WTC11 (cell line): ENCODE data around the gene TAF11L10.
"Not testable (repeated sequence)": the region's sequence is repeated elsewhere in the genome, so short reads cannot be mapped to it uniquely, and the experiment has no call there.

ENCODE experiments used
- CREB1 ChIP-seq: sonication (generic); formaldehyde crosslinking; IDR thresholded peaks from 2 replicates; pipeline ENCODE4 v1.8.0; 2023; ENCODE audit warnings: mild to moderate bottlenecking, missing genetic modification reagents
- ELF4 ChIP-seq: sonication (generic); formaldehyde crosslinking; IDR thresholded peaks from 2 replicates; pipeline ENCODE4 v1.8.1; 2022; ENCODE audit warnings: low read depth, mild to moderate bottlenecking, moderate library complexity, missing genetic modification reagents
- EMX1 ChIP-seq: fragments of 250-450 bp; sonication (Bioruptor Pico); IDR thresholded peaks from 2 replicates; pipeline ENCODE4 v1.8.0; 2021; ENCODE audit warnings: mild to moderate bottlenecking
- ESRRA ChIP-seq: sonication (generic); formaldehyde crosslinking; IDR thresholded peaks from 2 replicates; pipeline ENCODE4 v1.8.1; 2022; ENCODE audit warnings: mild to moderate bottlenecking, missing genetic modification reagents, borderline replicate concordance
- NR3C1 ChIP-seq: sonication (generic); formaldehyde crosslinking; conservative IDR thresholded peaks from 2 replicates; pipeline ENCODE4 v1.8.1; 2023; ENCODE audit warnings: low read depth, mild to moderate bottlenecking, missing genetic modification reagents
- RELA ChIP-seq: sonication (generic); formaldehyde crosslinking; IDR thresholded peaks from 2 replicates; pipeline ENCODE4 v1.8.1; 2022; ENCODE audit warnings: missing genetic modification reagents, mild to moderate bottlenecking, borderline replicate concordance
- ZBTB21 ChIP-seq: sonication (generic); formaldehyde crosslinking; IDR thresholded peaks from 2 replicates; pipeline ENCODE4 v1.8.1; 2023; ENCODE audit warnings: mild to moderate bottlenecking, missing genetic modification reagents, borderline replicate concordance
- TF ChIP-seq, protein P1 (sequence below): fragments of 200-600 bp; IDR thresholded peaks from 2 replicates; pipeline ENCODE4 v1.8.0; 2022; ENCODE audit warnings: antibody characterized with exemption
- TF ChIP-seq, protein P2 (sequence below): sonication (generic); formaldehyde crosslinking; IDR thresholded peaks from 2 replicates; pipeline ENCODE4 v1.8.1; 2022; ENCODE audit warnings: missing genetic modification reagents, borderline replicate concordance
- TF ChIP-seq, protein P3 (sequence below): fragments of 250-450 bp; sonication (Bioruptor Pico); IDR thresholded peaks from 2 replicates; pipeline ENCODE4 v1.9.0; 2021; ENCODE audit warnings: mild to moderate bottlenecking
- TF ChIP-seq, protein P4 (sequence below): sonication (generic); formaldehyde crosslinking; IDR thresholded peaks from 2 replicates; pipeline ENCODE4 v1.8.1; 2023; ENCODE audit warnings: mild to moderate bottlenecking, missing genetic modification reagents, moderate library complexity
- TF ChIP-seq, protein P5 (sequence below): sonication (generic); formaldehyde crosslinking; IDR thresholded peaks from 2 replicates; pipeline ENCODE4 v1.8.1; 2022; ENCODE audit warnings: low read depth, missing genetic modification reagents, borderline replicate concordance
- TF ChIP-seq, protein P6 (sequence below): fragments of 250-450 bp; sonication (Bioruptor Pico); IDR thresholded peaks from 2 replicates; pipeline ENCODE4 v1.9.0; 2021; ENCODE audit warnings: moderate library complexity, mild to moderate bottlenecking, inconsistent platforms, borderline replicate concordance

DNA sequence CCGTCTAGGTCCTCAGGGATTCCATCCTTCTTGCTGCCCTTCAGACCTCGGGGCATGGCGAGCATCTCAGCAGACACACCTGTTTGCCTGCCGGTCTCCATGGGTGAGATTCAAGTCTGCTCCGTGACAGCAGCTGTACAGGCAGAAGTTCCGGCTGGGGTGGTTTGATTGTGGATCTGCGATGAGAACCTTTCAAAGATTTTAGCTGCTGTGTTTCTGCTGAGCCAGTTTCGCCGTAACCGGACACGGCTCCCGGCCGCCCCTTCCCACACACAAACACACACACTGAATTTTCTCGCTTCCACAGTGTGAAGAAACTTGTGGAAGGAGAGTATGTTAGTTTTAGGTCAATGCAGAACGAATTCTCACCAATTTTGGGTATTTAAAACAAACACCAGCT lies at the start of gene TAF11L10:
- TF ChIP-seq, protein P1, sequence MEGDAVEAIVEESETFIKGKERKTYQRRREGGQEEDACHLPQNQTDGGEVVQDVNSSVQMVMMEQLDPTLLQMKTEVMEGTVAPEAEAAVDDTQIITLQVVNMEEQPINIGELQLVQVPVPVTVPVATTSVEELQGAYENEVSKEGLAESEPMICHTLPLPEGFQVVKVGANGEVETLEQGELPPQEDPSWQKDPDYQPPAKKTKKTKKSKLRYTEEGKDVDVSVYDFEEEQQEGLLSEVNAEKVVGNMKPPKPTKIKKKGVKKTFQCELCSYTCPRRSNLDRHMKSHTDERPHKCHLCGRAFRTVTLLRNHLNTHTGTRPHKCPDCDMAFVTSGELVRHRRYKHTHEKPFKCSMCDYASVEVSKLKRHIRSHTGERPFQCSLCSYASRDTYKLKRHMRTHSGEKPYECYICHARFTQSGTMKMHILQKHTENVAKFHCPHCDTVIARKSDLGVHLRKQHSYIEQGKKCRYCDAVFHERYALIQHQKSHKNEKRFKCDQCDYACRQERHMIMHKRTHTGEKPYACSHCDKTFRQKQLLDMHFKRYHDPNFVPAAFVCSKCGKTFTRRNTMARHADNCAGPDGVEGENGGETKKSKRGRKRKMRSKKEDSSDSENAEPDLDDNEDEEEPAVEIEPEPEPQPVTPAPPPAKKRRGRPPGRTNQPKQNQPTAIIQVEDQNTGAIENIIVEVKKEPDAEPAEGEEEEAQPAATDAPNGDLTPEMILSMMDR = not testable (repeated sequence)
- TF ChIP-seq, protein P2, sequence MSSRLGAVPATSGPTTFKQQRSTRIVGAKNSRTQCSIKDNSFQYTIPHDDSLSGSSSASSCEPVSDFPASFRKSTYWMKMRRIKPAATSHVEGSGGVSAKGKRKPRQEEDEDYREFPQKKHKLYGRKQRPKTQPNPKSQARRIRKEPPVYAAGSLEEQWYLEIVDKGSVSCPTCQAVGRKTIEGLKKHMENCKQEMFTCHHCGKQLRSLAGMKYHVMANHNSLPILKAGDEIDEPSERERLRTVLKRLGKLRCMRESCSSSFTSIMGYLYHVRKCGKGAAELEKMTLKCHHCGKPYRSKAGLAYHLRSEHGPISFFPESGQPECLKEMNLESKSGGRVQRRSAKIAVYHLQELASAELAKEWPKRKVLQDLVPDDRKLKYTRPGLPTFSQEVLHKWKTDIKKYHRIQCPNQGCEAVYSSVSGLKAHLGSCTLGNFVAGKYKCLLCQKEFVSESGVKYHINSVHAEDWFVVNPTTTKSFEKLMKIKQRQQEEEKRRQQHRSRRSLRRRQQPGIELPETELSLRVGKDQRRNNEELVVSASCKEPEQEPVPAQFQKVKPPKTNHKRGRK = not testable (repeated sequence)
- TF ChIP-seq, protein P3, sequence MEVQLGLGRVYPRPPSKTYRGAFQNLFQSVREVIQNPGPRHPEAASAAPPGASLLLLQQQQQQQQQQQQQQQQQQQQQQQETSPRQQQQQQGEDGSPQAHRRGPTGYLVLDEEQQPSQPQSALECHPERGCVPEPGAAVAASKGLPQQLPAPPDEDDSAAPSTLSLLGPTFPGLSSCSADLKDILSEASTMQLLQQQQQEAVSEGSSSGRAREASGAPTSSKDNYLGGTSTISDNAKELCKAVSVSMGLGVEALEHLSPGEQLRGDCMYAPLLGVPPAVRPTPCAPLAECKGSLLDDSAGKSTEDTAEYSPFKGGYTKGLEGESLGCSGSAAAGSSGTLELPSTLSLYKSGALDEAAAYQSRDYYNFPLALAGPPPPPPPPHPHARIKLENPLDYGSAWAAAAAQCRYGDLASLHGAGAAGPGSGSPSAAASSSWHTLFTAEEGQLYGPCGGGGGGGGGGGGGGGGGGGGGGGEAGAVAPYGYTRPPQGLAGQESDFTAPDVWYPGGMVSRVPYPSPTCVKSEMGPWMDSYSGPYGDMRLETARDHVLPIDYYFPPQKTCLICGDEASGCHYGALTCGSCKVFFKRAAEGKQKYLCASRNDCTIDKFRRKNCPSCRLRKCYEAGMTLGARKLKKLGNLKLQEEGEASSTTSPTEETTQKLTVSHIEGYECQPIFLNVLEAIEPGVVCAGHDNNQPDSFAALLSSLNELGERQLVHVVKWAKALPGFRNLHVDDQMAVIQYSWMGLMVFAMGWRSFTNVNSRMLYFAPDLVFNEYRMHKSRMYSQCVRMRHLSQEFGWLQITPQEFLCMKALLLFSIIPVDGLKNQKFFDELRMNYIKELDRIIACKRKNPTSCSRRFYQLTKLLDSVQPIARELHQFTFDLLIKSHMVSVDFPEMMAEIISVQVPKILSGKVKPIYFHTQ = not testable (repeated sequence)
- TF ChIP-seq ELF4, ZBTB21, CREB1, NR3C1, RELA, EMX1, ESRRA (CRISPR knock-in tag): not testable (repeated sequence)
- TF ChIP-seq, protein P4, sequence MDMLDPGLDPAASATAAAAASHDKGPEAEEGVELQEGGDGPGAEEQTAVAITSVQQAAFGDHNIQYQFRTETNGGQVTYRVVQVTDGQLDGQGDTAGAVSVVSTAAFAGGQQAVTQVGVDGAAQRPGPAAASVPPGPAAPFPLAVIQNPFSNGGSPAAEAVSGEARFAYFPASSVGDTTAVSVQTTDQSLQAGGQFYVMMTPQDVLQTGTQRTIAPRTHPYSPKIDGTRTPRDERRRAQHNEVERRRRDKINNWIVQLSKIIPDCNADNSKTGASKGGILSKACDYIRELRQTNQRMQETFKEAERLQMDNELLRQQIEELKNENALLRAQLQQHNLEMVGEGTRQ (CRISPR knock-in tag) = not testable (repeated sequence)
- TF ChIP-seq, protein P5, sequence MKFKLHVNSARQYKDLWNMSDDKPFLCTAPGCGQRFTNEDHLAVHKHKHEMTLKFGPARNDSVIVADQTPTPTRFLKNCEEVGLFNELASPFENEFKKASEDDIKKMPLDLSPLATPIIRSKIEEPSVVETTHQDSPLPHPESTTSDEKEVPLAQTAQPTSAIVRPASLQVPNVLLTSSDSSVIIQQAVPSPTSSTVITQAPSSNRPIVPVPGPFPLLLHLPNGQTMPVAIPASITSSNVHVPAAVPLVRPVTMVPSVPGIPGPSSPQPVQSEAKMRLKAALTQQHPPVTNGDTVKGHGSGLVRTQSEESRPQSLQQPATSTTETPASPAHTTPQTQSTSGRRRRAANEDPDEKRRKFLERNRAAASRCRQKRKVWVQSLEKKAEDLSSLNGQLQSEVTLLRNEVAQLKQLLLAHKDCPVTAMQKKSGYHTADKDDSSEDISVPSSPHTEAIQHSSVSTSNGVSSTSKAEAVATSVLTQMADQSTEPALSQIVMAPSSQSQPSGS (CRISPR knock-in tag) = not testable (repeated sequence)
- TF ChIP-seq, protein P6, sequence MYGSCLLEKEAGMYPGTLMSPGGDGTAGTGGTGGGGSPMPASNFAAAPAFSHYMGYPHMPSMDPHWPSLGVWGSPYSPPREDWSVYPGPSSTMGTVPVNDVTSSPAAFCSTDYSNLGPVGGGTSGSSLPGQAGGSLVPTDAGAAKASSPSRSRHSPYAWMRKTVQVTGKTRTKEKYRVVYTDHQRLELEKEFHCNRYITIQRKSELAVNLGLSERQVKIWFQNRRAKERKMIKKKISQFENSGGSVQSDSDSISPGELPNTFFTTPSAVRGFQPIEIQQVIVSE (CRISPR knock-in tag) = not testable (repeated sequence)
